Effector CD4-positive, alpha-beta T cell (primary cell): ENCODE results near the gene ANKRD29.
"Not testable (repeated sequence)": the region's sequence is repeated elsewhere in the genome, so short reads cannot be mapped to it uniquely, and the experiment has no call there.

Experiments
- DNase-seq: peaks from one replicate; pipeline ENCODE4 v3.0.0-alpha.2; 2020

The ANKRD29 gene

DNA sequence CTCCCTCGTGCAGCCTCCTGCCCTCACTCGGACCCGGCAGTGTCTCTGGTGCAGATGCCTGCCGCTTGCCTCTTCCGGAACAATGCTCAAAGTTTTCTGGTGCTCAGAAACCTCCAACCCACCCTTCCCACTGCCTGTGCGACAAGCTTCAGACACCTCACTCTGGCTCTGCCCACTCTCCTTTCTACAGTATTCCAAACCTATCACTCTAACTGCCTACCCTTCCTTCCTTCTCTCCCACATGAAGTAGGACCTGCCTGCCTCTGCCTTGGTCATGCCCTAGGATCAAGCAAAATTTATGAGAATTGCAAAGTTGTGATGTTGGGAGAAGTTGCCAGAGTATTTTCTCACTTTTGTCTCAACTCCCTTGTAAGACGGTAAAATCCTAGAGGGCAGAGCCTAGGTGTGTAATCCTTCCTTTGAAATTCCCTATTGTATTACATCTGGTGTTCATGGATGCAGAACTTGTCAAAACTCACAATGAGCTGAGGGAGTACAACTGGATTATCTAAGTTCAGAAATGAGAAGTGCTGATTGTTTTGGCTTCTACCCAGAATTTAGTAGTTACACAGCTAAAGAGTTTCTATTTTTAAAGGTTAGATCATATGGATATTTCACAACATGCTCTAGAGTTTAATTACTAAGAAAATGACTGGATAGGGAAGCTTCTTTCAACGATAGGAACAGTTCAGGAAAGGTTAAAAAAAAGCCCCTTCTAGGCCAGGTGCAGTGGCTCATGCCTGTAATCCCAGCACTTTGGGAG, 83.6 kb downstream of the ANKRD29 start:
- no peak for DNase-seq

DNA sequence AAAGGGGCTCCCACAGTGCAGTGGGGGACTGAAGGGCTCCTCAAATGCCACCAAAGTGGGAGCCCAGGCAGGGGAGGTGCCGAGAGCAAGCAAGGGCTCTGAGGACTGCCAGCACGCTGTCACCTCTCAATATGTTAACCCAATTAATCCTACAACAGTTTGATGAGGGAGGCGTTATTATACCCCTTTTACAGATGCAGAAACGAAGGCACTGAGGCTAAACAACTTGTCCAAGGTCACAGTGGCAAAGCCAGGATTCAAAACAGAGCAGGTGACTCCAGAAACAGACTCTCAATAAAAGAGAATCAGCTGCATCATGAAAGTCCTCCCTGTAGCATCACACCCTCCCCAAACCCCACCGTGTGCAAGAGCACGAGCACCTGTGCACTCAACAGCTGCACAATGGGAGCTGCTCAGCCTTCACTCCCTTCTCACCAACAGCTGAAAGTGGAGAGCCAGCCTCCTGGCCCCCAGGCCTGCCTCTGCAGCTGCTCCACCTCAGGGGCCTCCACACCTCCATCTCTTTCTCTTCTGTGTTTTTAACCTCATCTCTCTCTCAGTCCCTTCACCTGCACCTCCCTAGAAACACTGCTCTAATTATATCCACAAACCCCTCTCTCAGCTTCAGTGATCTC, 84.5 kb downstream of the ANKRD29 start:
- no peak for DNase-seq

DNA sequence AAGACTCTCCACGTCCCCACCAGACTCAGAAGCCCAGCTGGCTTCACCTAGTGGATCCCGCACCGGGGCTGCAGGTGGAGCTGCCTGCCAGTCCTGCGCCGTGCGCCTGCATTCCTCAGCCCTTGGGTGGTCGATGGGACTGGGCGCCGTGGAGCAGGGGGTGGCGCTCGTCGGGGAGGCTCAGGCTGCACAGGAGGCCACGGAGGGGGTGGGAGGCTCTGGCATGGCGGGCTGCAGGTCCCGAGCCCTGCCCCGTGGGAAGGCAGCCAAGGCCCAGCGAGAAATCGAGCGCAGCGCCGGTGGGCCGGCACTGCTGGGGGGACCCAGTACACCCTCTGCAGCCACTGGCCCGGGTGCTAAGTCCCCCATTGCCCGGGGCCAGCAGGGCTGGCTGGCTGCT, 85.2 kb downstream of the ANKRD29 start:
- not testable (repeated sequence) for DNase-seq

DNA sequence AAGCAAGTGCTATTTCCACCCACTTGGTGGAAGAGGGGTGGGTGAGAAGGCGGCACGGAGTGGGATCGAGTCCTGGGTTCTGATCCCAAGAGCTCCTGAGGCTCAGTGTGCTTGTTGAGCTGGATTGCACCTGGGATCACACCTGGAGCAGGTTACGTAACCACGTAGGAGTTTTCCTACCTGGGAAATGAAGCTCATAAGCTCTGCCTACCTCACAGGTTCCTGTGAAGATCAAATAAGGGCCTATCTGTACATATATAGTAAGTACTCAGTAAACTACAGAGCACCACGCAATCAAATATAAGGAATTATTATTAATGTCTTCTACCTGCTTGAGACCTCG, 87.4 kb downstream of the ANKRD29 start:
- DNase-seq: no peak

DNA sequence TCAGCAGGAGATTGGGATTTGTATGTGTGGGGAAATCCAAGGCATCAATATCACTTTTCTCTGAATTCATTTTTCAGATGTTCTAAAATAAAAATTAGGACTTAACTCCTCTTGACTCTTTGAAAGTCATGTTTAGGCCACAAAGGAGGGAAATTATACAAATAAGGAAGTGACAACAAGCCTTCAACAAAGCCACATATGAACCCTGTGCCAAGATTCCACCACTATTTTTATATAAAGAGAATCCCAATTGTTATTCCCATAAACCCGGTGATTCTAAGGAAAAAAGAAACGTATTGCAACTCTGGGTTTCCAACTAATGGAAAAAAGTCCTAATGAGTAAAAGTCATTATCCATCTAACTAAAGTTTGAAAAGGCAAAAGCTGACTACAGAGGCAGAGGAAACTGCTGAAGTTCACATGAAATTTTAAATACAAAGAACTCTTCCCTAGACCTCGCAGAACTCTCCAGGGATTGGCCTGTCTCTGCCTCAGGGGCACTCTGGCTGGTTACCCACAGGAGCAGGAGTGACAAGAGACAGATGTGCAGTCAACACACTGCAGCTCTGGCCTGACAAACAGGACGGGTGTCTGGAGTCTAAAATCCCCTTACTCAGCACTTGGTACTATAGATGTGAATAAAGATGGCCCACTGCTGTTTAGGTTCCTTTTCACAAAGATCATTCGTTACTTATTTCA, 88.0 kb downstream of the ANKRD29 start:
- no peak for DNase-seq

GRCh38 chr18:23573626-23574431, 88.9 kb downstream of the ANKRD29 start:
- DNase-seq: no peak

GRCh38 chr18:23573020-23573419, 89.7 kb downstream of the ANKRD29 start:
- DNase-seq: no peak

DNA sequence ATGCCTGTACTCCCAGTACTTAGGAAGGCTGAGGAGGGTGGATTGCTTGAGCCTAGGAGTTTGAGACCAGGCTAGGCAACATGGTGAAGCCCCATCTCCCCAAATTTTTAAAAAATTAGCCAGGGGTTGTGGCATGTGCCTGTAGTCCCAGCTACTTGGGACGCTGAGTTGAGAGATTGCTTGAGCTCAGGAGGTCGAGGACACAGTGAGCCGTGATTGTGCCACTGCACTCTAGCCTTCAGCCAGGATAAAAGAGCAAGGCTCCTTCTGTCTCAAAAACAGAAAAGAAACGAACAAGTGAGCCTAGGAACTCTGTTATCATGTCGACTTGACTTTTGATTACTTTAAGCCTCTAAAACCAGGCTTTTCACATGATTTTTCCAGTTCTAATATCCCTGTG, 90.1 kb downstream of the ANKRD29 start:
- DNase-seq: no peak

- DNase-seq: no peak
Measured at GRCh38 chr18:23572012-23572411, 90.7 kb downstream of the ANKRD29 start.

DNA sequence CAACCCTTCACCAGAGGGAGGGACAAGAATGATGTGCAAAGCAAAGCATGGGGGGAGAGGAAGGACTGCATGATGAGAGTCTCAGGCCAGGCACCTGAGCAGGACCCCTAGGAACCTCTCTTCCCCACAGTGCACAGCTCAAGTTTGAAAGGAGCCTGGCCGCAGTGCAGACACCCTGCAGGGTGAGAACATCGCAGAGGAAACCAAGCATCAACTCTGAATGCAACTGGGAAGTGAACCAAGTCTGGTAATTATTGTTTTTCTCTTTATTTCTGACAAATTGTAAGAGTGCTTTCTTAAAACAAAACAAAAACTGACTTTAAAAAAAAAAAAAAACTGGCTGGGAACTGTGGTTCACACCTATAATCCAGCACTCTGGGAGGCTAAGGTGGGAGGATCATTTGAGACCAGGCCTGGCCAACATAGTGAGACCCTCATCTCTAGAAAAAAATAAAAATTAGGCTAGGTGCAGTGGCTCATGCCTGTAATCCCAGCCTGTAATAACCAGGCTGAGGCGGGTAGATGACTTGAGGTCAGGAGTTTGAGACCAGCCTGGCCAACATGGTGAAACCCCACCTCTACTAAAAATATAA, 91.7 kb downstream of the ANKRD29 start:
- DNase-seq: no peak

DNA sequence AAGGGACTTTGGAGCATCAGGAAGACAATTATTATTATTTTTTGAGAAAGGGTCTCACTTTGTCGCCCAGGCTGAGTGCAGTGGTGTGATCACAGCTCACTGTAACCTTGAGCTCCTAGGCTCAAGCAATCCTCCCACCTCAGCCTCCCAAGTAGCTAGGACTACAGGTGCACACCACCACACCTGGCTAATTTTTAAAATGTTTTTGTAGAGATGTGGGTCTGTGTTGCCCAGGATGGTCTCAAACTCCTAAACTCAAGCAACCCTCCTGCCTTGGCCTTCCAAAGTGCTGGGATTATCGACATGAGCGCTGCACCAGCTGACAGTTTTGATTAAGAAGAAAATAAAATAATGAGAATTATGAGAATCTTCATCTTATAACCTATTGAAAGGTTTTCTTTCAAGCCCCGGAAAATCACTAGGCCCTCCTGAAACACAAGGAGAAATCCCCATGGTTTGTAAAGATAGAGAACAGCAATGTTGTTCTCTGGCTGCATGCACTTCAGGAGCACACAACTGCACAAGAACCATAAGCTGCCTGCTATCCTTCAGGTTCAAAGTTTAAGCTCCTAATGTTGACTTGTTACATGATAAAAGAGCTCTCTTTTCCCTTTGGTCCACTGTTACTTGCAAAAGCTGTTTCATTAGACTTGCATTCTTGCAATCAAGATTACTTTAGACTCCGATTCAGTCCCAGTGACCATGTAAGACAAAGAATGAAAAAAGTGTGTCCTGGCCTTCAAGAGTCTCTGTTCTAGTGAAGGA, 93.2 kb downstream of the ANKRD29 start:
- no peak for DNase-seq

DNA sequence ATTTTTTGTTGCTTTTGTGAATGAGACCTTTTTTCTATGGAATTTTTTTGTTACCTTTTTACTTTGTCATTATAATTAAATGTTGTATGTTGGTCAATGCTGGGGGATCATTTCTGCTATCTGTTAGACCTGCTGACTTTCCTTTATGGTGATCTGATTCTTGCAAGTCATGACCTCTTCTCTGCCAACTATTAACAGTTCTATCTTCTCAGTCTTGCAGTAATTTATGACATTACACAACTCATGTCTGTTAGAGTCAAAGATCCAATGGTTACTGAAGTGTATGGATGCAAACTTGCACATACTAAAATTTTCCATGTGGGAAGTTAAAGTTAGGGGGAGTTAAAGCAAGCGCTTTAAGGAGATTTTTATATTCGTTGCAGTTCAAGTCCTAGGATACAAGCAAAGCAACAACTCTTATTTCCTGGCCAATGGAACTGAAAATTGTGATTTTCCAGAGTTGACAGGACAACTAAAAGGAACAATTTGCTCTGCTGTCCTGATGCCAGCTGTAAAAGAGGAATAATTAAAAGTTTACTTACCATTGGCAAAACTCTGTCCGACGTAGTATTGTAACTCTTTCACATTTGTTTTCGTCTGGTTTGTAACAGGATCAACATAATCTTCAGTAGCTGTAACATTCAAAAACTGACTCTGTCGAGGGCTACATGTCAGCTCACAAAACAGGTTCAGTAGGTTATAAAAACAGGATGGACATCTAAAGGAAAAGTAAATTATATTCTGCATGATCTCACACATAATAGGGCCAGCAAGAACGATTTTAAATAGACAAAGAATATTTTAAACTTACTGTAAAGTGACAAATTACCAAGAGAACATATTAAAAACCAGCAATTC, 94.2 kb downstream of the ANKRD29 start:
- no peak for DNase-seq

DNA sequence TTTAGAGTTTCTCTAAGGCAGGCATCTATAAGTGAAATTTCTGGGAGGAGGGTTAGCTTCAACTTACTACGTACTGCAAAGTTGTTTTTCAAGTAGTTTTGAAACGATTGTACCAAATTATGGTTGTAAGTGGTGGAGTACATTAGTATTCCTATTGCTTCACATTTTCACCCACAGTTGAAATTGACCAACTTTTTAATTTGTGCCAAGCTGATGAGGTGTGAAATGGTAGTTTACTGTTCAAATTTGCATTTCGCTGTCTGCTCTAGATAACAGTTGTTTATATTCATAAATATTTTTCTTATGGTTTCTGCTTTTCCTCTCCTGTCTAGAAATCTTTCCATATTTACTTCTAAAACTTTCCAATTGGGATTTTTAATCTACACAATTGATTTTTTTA, 95.0 kb downstream of the ANKRD29 start:
- DNase-seq: no peak

GRCh38 chr18:23565916-23566547, 96.7 kb downstream of the ANKRD29 start:
- DNase-seq: no peak

DNA sequence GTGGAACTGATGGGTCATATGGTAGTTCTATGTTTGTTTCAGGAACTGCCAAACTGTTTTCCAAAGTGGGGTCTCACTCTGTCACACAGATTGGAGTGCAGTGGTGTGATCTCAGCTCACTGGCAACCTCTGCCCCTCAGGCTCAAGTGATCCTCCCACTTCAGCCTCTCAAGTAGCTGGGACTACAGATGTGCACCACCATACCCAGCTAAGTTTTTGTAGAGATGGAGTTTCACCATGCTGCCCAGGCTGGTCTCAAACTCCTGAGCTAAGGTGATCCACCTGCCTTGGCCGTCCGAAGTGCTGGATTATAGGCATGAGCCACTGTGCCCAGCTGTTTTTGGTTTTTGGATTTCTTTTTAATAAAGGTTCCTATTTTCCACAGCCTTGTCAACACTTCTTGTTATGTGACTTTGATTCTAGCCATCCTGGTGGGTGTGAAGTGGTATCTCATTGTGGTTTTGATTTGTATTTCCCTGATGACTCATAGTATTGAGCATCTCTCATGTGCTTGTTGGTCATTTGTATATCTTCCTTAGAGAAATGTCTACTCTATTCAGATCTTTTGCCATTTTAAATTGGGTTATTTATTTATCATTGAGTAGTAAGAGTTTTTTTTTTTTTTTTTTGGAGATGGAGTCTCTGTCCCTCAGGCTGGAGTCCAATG, 99.2 kb downstream of the ANKRD29 start:
- no peak for DNase-seq

- no peak for DNase-seq
Measured at GRCh38 chr18:23560186-23560585, 102.5 kb downstream of the ANKRD29 start.

GRCh38 chr18:23557511-23557910, 105.2 kb downstream of the ANKRD29 start:
- DNase-seq: not testable (repeated sequence)

GRCh38 chr18:23556145-23556780, 106.4 kb downstream of the ANKRD29 start:
- DNase-seq: no peak

DNA sequence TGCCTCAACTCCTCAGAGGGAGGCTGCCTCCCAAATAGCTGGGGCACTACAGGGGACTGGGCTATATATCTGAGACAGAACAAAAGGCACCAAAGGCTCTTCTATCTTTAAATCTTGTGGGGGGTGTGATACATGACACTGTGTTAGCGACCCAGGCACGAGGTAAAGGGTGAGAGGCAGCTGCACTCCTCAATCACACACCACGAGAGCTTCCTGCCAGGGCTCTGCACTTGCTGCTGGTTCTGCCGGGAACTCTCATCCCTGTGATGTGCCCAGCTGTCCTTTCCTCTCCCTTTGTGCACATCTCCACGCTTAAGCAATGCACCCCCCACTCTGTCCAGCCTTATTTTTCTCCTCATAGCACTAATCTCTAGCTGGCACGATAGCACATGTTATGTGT, 108.8 kb downstream of the ANKRD29 start:
- DNase-seq: no peak
